GM23338 (cell line): ENCODE measurements around the gene LRP10. TPM values are rescaled to one million over a fixed set of nuclear protein-coding genes. Genes with fewer than 3 reads are reported as not detected.

Experiments used
- ATAC-seq: fragments of 200-7000 bp; cut with Tn5 transposase; 3 replicates; pipeline ENCODE4 v1.9.1; 2020
- DNase-seq: peaks from one replicate; pipeline ENCODE4 v3.0.0-alpha.2; 2015; ENCODE audit warnings: low spot score
- H2AFZ ChIP-seq: fragments of 200-600 bp; sonication (generic); 2 replicates; pipeline ENCODE4 v1.8.0; 2016; ENCODE audit warnings: antibody characterized with exemption, mild to moderate bottlenecking, moderate library complexity
- H3F3A ChIP-seq: fragments of 200-600 bp; sonication (generic); replicated peaks from 2 replicates; pipeline ENCODE4 v1.8.0; 2017; ENCODE audit warnings: antibody characterized with exemption, mixed run types, low read depth
- H3K27ac ChIP-seq: fragments of 200-600 bp; sonication (generic); 2 replicates; pipeline ENCODE4 v1.6.1; 2016; ENCODE audit warnings: low read depth
- H3K27me3 ChIP-seq: fragments of 200-600 bp; sonication (generic); 2 replicates; pipeline ENCODE4 v1.8.0; 2016; ENCODE audit warnings: mild to moderate bottlenecking, mixed run types, moderate library complexity; ENCODE audit not compliant: insufficient read depth
- H3K36me3 ChIP-seq: fragments of 200-600 bp; sonication (generic); 2 replicates; pipeline ENCODE4 v1.8.0; 2016; ENCODE audit warnings: mild to moderate bottlenecking; ENCODE audit not compliant: insufficient read depth
- H3K4me1 ChIP-seq: fragments of 200-600 bp; sonication (generic); 2 replicates; pipeline ENCODE4 v1.8.0; 2016; ENCODE audit warnings: mild to moderate bottlenecking, moderate library complexity; ENCODE audit not compliant: insufficient read depth
- H3K4me2 ChIP-seq: fragments of 200-600 bp; sonication (generic); 2 replicates; pipeline ENCODE4 v1.7.1; 2017; ENCODE audit warnings: mixed run types
- H3K4me3 ChIP-seq: fragments of 200-600 bp; sonication (generic); 2 replicates; pipeline ENCODE4 v1.6.1; 2016; ENCODE audit warnings: mixed run types
- H3K79me2 ChIP-seq: fragments of 200-600 bp; sonication (generic); replicated peaks from 2 replicates; pipeline ENCODE4 v1.8.0; 2017; ENCODE audit warnings: mild to moderate bottlenecking; ENCODE audit not compliant: insufficient read depth
- H3K9me2 ChIP-seq: fragments of 200-600 bp; sonication (generic); 2 replicates; pipeline ENCODE4 v1.8.0; 2017; ENCODE audit not compliant: insufficient read depth
- H4K20me1 ChIP-seq: fragments of 200-600 bp; sonication (generic); replicated peaks from 2 replicates; pipeline ENCODE4 v1.8.0; 2017; ENCODE audit warnings: mild to moderate bottlenecking; ENCODE audit not compliant: insufficient read depth
- H3K27ac Mint-ChIP-seq: 2 replicates; pipeline ENCODE4 v1.8.0; 2020; ENCODE audit warnings: inconsistent platforms, mild to moderate bottlenecking, moderate library complexity, mixed read lengths
- H3K27me3 Mint-ChIP-seq: 3 replicates; pipeline ENCODE4 v1.8.0; 2022; ENCODE audit warnings: low read depth, mild to moderate bottlenecking, moderate library complexity, mixed read lengths, inconsistent platforms; ENCODE audit not compliant: insufficient read depth, poor library complexity
- H3K36me3 Mint-ChIP-seq: 3 replicates; pipeline ENCODE4 v1.8.0; 2021; ENCODE audit warnings: low read depth, mild to moderate bottlenecking, inconsistent platforms, moderate library complexity, mixed read lengths
- H3K4me1 Mint-ChIP-seq: 3 replicates; pipeline ENCODE4 v1.8.0; 2020; ENCODE audit warnings: mild to moderate bottlenecking, inconsistent platforms, mixed read lengths
- H3K4me3 Mint-ChIP-seq: 3 replicates; pipeline ENCODE4 v1.8.0; 2021; ENCODE audit warnings: moderate library complexity, mild to moderate bottlenecking, inconsistent platforms, mixed read lengths
- H3K9me3 Mint-ChIP-seq: 3 replicates; pipeline ENCODE4 v1.8.0; 2020; ENCODE audit warnings: moderate library complexity, mild to moderate bottlenecking, inconsistent platforms, mixed read lengths
- CREB1 ChIP-seq: fragments of 250-450 bp; sonication (Bioruptor Pico); IDR thresholded peaks from 2 replicates; pipeline ENCODE4 v1.5.0; 2020; ENCODE audit warnings: low read depth, mild to moderate bottlenecking, moderate library complexity
- ETS1 ChIP-seq: IDR thresholded peaks from 2 replicates; pipeline ENCODE4 v1.6.1; 2016; ENCODE audit warnings: antibody characterized with exemption
- EZH2 ChIP-seq: fragments of 200-600 bp; sonication (generic); IDR thresholded peaks from one replicate; pipeline ENCODE4 v1.8.0; 2017; ENCODE audit warnings: antibody characterized with exemption, mild to moderate bottlenecking, low read depth; ENCODE audit not compliant: unreplicated experiment
- EZH2phosphoT487 ChIP-seq: fragments of 200-600 bp; sonication (generic); IDR thresholded peaks from one replicate; pipeline ENCODE4 v1.8.1; 2018; ENCODE audit warnings: antibody characterized with exemption; ENCODE audit not compliant: unreplicated experiment
- JUNB ChIP-seq: IDR thresholded peaks from one replicate; pipeline ENCODE4 v1.6.1; 2016; ENCODE audit warnings: antibody characterized with exemption; ENCODE audit not compliant: unreplicated experiment
- NANOG ChIP-seq: IDR thresholded peaks from 2 replicates; pipeline ENCODE4 v1.6.1; 2016; ENCODE audit warnings: antibody characterized with exemption, borderline replicate concordance
- POLR2AphosphoS5 ChIP-seq: IDR thresholded peaks from 2 replicates; pipeline ENCODE4 v1.6.1; 2016; ENCODE audit warnings: antibody characterized with exemption, low read depth
- REST ChIP-seq: IDR thresholded peaks from one replicate; pipeline ENCODE4 v1.6.1; 2018; ENCODE audit warnings: antibody characterized with exemption; ENCODE audit not compliant: unreplicated experiment
- STAT1 ChIP-seq: IDR thresholded peaks from one replicate; pipeline ENCODE4 v1.6.1; 2016; ENCODE audit warnings: antibody characterized with exemption; ENCODE audit not compliant: unreplicated experiment
- ZNF114 ChIP-seq: fragments of 250-450 bp; sonication (Bioruptor Pico); IDR thresholded peaks from 2 replicates; pipeline ENCODE4 v1.5.0; 2020; ENCODE audit warnings: mild to moderate bottlenecking, moderate library complexity
- ZNF331 ChIP-seq: fragments of 250-450 bp; sonication (Bioruptor Pico); IDR thresholded peaks from 2 replicates; pipeline ENCODE4 v1.5.0; 2020; ENCODE audit warnings: low read depth, mild to moderate bottlenecking, moderate library complexity
- ZNF462 ChIP-seq: fragments of 250-450 bp; sonication (Bioruptor Pico); IDR thresholded peaks from 2 replicates; pipeline ENCODE4 v1.5.0; 2020; ENCODE audit warnings: mild to moderate bottlenecking, moderate library complexity
- polyA plus RNA-seq: library from polyadenylated mRNA; unstranded; fragments of >200 nt; fragmentation: Nextera tagmentation; extraction: Ambion mirVana; gene quantifications from 2 replicates; pipeline ENCODE4 v1.2.1, GENCODE V29; 2016
- total RNA-seq: library from RNA; depleted of rRNA; stranded (reverse); fragments of >200 nt; shearing (Covaris generic); gene quantifications from 2 replicates; pipeline ENCODE4 v1.2.3, GENCODE V29; 2014

Gene LRP10
- total and polyA plus RNA-seq, 2 experiments from 2014 or later = 6.4 to 18.1 TPM

GRCh38 chr14:22875003-22875747 is 3.6 kb downstream of the LRP10 start:
- no peak for TF ChIP-seq JUNB
- no peak for TF ChIP-seq CREB1 (CRISPR knock-in tag)
- no peak for TF ChIP-seq EZH2phosphoT487
- TF ChIP-seq EZH2 = no peak
- TF ChIP-seq ZNF114 (CRISPR knock-in tag) = no peak
- TF ChIP-seq NANOG = no peak
- no peak for TF ChIP-seq STAT1
- TF ChIP-seq POLR2AphosphoS5 = no peak
- no peak for TF ChIP-seq REST
- no peak for TF ChIP-seq ETS1
- TF ChIP-seq ZNF462 (CRISPR knock-in tag) = no peak
- TF ChIP-seq ZNF331 (CRISPR knock-in tag) = no peak
- Mint-ChIP-seq H3K9me3 (no peaks in the 10 kb centered on the region), H3K36me3 (peaks cover 23% of the 10 kb centered on the region), H3K27ac (no peak overlapping the region), H3K27me3 (peaks cover 20% of the 10 kb centered on the region), H3K4me1 (peaks cover 13% of the 10 kb centered on the region), H3K4me3 (no peak overlapping the region)
- Histone ChIP-seq H3K27ac (no peak overlapping the region), H4K20me1 (no peaks in the 10 kb centered on the region), H2AFZ (no peak overlapping the region), H3K4me3 (no peak overlapping the region), H3K4me1 (peaks cover 13% of the 10 kb centered on the region), H3K79me2 (no peaks in the 10 kb centered on the region), H3K36me3 (no peaks in the 10 kb centered on the region), H3F3A (peaks cover 7% of the 10 kb centered on the region; the same call in 1 of the 2 replicates), H3K9me2 (no peaks in the 10 kb centered on the region), H3K4me2 (no peak overlapping the region), H3K27me3 (no peaks in the 10 kb centered on the region)
- no peak for DNase-seq
- ATAC-seq = no peak
